Measurements from ENCODE around the gene STOML1.

- no peak for TF ChIP-seq CTCF (IDR thresholded peaks at IDR 0.05)
- no peak for TF ChIP-seq POLR2AphosphoS5 (IDR thresholded peaks at IDR 0.05)
- TF ChIP-seq POLR2A (IDR thresholded peaks at IDR 0.05) = no peak
- no peak for TF ChIP-seq EP300 (IDR thresholded peaks at IDR 0.05; ENCODE audit: low read depth)
Measured at GRCh38 chr15:73996267-73996666, 4.2 kb upstream of the STOML1 start.
